ENCODE data around the gene KRTAP2-3.

- TF ChIP-seq POLR2AphosphoS5 (IDR thresholded peaks at IDR 0.05; ENCODE audit: low read depth, low read length) (no peak), POU2F2 (IDR thresholded peaks at IDR 0.05; ENCODE audit: low read depth, low read length) (no peak), POLR2A (IDR thresholded peaks at IDR 0.05; ENCODE audit: low read depth, low read length) (no peak)
Measured at GRCh38 chr17:41018541-41018940, 41.4 kb downstream of the KRTAP2-3 start.

All from GM12891 (cell line).